ENCODE results near the gene LRMDA.

The LRMDA gene

DNA sequence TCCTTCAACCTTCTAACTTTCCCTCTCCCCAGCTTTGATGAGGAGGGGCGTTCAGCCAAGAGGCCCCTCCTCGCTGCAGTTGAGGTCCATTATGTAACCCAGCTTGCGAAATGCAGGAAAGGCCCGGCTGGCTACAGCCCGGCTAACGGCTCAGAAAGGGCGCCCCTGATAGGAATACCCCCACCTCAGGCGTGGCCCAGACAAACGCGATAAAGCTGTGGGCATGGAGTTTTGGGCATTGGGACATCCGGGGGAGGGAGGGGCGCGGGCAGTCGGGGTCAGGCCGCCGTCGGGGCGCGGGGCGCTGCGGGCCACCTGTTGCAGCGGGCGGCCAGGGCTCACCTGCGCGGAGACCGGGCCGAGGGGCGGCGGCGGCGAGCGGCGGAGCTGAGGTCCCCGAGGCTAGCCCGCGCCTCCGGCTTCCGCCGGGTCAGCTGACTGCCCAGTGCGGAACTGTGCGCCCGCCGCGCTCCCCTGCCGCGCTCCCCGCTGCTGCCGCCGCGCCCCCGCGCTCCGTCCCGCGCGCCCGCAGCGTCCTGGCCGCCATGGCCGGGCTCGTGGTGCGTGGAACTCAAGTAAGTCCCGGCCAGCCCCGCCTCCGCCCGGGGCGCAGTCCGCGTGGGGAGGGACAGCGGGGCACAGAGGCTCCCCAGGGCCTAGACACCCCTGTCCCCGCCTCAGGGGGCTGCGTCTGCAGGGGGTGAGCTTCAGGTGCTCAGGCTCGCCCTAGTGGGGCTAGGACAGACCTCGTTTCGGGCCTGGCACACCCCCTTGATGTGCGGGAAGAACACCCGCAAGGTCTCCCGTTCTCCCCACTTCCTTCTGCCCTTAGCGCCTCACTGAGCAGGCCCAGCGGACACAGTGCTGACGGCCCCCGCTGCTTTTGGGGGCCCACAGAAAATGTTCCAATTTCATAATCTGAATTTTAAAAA lies at the start of gene LRMDA:
LRMDA (plus strand) TSS at position 445 of the 932 bp plus-strand sequence.
- H3K4me3 Mint-ChIP-seq, result peak within 1 kb of the TSS; percentile 86
- TF ChIP-seq, protein P1, sequence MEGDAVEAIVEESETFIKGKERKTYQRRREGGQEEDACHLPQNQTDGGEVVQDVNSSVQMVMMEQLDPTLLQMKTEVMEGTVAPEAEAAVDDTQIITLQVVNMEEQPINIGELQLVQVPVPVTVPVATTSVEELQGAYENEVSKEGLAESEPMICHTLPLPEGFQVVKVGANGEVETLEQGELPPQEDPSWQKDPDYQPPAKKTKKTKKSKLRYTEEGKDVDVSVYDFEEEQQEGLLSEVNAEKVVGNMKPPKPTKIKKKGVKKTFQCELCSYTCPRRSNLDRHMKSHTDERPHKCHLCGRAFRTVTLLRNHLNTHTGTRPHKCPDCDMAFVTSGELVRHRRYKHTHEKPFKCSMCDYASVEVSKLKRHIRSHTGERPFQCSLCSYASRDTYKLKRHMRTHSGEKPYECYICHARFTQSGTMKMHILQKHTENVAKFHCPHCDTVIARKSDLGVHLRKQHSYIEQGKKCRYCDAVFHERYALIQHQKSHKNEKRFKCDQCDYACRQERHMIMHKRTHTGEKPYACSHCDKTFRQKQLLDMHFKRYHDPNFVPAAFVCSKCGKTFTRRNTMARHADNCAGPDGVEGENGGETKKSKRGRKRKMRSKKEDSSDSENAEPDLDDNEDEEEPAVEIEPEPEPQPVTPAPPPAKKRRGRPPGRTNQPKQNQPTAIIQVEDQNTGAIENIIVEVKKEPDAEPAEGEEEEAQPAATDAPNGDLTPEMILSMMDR (IDR thresholded peaks at IDR 0.05), result no peak
- peaks cover 24% of the 10 kb centered on the region for H3K27me3 Mint-ChIP-seq (ENCODE audit: low read depth, poor library complexity)
- DNase-seq, result peak; percentile 61
- peak within 1 kb of the TSS; percentile 90 for H3K27ac Mint-ChIP-seq
- no peaks in the 10 kb centered on the region for H3K9me3 Mint-ChIP-seq
- H3K4me1 Mint-ChIP-seq, result peaks cover 84% of the 10 kb centered on the region
- no peaks in the 10 kb centered on the region for H3K36me3 Mint-ChIP-seq (ENCODE audit: low read depth)

DNA sequence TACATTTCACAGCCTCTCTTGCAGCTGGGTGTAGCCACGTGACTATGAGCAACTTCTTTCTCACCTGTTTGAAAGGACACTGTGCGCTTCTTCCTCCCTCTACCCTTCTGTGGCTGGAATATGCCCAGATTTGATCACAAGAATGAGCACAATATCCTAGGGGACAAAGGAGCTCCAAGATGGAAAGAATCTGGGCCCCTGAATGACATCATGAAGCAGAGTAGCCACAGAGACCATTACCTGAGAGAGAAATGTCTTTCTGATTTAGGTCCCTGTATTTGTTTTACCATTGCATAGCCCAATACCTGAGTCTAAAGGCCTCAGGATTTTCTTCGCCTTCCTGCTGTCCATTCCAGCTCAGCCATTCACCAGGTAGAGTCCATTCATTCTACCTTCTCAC lies 45.3 kb upstream of the LRMDA start:
- no peak overlapping the region for H3K27ac Mint-ChIP-seq
- TF ChIP-seq, protein P1 (IDR thresholded peaks at IDR 0.05), result no peak
- peaks cover 32% of the 10 kb centered on the region for H3K9me3 Mint-ChIP-seq
- H3K36me3 Mint-ChIP-seq (ENCODE audit: low read depth), result peaks cover 50% of the 10 kb centered on the region
- no peak for DNase-seq
- peaks cover 20% of the 10 kb centered on the region for H3K27me3 Mint-ChIP-seq (ENCODE audit: low read depth, poor library complexity)
- peaks cover 8% of the 10 kb centered on the region for H3K4me1 Mint-ChIP-seq
- no peak overlapping the region for H3K4me3 Mint-ChIP-seq

DNA sequence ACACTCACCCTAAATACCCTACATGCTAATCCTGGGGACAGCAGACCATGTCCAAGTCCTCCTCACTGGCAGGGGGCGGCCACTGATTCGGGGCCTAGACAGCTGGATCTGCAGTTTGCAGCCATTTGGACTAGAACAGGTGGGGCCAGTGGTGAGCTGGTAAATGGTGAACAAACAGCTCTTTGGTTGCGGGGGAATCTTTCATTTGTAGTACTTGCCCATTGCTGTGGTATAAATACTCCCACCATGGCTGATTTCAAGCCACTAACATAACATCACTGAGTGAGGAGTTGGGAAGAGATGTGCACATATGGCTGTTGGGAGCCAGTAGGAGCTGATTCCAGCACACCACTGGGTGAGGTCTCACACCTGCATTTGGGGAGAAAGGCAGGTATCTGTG lies 43.3 kb upstream of the LRMDA start:
- Mint-ChIP-seq H3K27ac (no peak overlapping the region), H3K36me3 (ENCODE audit: low read depth) (peaks cover 66% of the 10 kb centered on the region), H3K4me3 (no peak overlapping the region), H3K4me1 (peaks cover 9% of the 10 kb centered on the region), H3K9me3 (peaks cover 32% of the 10 kb centered on the region), H3K27me3 (ENCODE audit: low read depth, poor library complexity) (peaks cover 23% of the 10 kb centered on the region)
- no peak for DNase-seq
- TF ChIP-seq, protein P1 (IDR thresholded peaks at IDR 0.05), result no peak

DNA sequence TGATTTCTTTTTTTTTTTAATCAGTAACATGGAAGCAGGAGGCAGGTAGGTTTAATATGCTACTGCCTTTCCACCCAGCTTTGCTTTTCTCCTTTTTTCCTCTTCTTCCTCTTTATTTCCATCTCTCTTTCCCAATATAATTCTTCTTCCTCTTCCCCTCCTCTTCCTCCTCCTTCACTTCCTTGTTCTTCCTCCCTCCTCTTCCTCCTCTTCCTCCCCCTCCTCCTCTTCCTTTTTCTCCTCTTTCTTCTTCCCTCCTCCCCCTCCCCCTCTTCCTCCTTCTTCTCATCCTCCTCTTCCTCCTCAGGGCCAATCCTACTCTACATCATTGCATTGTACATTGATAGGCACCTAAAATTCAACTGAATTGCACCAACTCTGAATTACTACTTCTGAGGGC lies 41.2 kb upstream of the LRMDA start:
- H3K4me3 Mint-ChIP-seq, result no peak overlapping the region

DNA sequence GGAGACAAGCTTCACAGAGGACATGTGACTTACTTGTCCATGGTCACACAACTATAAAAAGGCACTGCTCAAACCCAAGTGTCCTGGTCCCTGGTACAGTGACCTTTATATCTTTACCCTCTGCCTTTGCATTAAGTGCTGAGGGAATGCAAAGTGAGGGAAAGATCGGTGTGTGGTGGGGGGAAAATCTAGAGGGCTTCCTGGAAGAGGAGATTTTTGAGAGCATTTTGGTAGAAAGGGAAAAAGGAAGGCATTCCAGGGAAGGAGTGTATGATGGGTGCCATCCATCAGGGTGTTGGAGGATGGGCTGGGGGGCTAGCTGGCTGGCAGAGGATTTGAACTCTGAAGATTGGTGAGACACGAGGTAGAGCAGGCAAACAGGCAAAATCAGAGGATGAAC lies 39.2 kb upstream of the LRMDA start:
- Mint-ChIP-seq H3K36me3 (ENCODE audit: low read depth) (peaks cover 58% of the 10 kb centered on the region), H3K27ac (no peak overlapping the region), H3K4me1 (peaks cover 28% of the 10 kb centered on the region), H3K27me3 (ENCODE audit: low read depth, poor library complexity) (peaks cover 26% of the 10 kb centered on the region), H3K4me3 (no peak overlapping the region), H3K9me3 (peaks cover 14% of the 10 kb centered on the region)
- TF ChIP-seq, protein P1 (IDR thresholded peaks at IDR 0.05), result no peak
- no peak for DNase-seq

More for the DNA sequence above, 41.2 kb upstream of the LRMDA start:
- no peak for DNase-seq
- Mint-ChIP-seq H3K27me3 (ENCODE audit: low read depth, poor library complexity) (peaks cover 29% of the 10 kb centered on the region), H3K27ac (no peak overlapping the region), H3K4me1 (peaks cover 27% of the 10 kb centered on the region), H3K36me3 (ENCODE audit: low read depth) (peaks cover 76% of the 10 kb centered on the region), H3K9me3 (peaks cover 32% of the 10 kb centered on the region)
- TF ChIP-seq, protein P1 (IDR thresholded peaks at IDR 0.05), result no peak

Measured in nephron progenitor cell (in vitro differentiated cells).